HG02884 (cell line): ENCODE data around the gene VPS26B.
"Not testable (repeated sequence)": the region's sequence is repeated elsewhere in the genome, so short reads cannot be mapped to it uniquely, and the experiment has no call there.

Experiments used
- ATAC-seq: cut with Tn5 transposase; IDR thresholded peaks from one replicate; pipeline ENCODE4 v1.9.1; 2021; ENCODE audit warnings: mild to moderate bottlenecking, moderate library complexity; ENCODE audit not compliant: unreplicated experiment

The VPS26B gene

GRCh38 chr11:134278356-134278755 lies 53.9 kb downstream of the VPS26B start:
- no peak for ATAC-seq

DNA sequence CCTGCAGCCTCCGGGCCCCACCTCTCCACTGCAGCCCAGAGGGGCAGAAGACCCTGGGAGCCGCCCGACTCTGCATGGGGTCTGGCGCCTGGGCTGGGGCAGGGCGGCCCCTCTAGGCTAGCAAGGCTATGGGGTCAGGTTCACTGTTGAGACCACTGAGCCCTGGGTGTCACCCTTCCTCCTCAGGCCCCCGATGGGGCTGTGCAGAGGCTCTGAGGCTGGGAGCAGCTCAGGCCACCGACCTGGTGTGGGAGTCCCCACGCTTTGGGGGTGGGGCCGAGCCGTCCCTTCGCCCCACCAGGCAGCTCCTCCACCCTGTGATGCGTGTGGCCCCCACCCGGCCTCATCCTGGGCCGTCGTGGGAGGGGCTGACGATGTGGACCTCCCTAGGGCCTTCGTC lies 57.2 kb downstream of the VPS26B start:
- ATAC-seq: not testable (repeated sequence)

- no peak for ATAC-seq
Observed at GRCh38 chr11:134282121-134283045, 57.9 kb downstream of the VPS26B start.

GRCh38 chr11:134283461-134284230 lies 59.2 kb downstream of the VPS26B start:
- no peak for ATAC-seq

GRCh38 chr11:134284349-134284748 lies 59.9 kb downstream of the VPS26B start:
- not testable (repeated sequence) for ATAC-seq

DNA sequence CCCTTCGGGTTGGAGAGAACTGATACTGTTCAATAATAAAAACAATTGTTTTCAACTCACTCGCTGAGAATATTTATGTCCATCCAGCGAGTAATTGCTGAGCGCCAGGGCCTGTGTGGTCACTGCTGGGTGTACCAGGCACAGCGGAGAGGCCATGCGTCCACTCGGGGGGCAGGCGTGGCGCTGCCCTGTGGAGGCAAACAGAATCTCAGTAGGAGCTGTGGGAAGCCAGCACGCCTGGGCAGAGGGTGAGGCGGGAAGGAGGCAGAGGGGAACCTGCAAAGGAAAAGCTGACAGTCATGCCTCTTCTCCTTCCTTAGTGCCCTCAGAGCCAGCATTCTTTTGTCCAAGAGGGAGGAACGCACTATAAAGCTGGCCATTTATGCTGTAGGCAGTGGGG lies 63.1 kb downstream of the VPS26B start:
- no peak for ATAC-seq

DNA sequence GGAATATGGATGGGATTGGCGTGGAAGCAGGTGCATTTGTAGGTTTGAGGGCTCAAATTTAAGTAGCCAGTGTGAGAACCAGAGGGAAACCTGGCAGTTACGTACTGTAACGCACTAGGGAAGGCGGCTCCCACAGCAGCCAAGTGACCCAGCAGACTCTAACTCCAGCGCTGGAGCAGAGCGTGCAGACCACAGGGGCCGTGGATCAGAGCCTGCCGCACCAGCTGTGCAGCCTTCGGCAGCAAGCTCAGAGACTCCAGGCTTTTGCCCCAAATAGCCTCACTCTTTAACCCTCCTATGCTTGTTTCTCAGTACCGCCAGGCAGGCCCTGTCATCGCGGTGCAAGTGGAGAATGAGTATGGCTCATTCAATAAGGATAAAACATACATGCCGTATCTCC lies 64.0 kb downstream of the VPS26B start:
- ATAC-seq: no peak

- no peak for ATAC-seq
Observed at GRCh38 chr11:134289167-134289566, 64.7 kb downstream of the VPS26B start.

DNA sequence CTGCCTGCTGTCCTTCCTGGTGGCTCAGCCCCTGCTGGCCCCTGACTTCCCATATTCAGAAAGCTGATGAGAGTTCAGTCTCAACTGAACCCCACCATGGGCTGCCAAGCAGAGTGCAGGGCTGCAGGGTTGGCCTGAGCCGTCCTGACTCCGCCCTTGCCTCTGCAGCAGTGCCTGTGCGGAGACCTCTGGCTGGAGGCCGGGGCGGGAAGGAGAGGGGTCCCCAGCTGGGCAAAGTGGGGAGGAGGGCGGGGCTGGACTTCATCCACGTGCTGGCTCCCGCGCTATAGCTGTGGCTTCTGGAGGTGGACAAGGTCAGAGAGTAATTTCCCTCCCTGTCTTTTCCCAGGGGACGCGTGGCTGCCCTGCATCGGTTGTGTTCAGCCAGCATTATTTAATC lies 65.3 kb downstream of the VPS26B start:
- ATAC-seq: no peak

GRCh38 chr11:134290646-134291045 lies 66.2 kb downstream of the VPS26B start:
- ATAC-seq: no peak

- ATAC-seq: no peak
Observed at GRCh38 chr11:134291196-134291595, 66.7 kb downstream of the VPS26B start.

- no peak for ATAC-seq
Observed at GRCh38 chr11:134292661-134293060, 68.2 kb downstream of the VPS26B start.

DNA sequence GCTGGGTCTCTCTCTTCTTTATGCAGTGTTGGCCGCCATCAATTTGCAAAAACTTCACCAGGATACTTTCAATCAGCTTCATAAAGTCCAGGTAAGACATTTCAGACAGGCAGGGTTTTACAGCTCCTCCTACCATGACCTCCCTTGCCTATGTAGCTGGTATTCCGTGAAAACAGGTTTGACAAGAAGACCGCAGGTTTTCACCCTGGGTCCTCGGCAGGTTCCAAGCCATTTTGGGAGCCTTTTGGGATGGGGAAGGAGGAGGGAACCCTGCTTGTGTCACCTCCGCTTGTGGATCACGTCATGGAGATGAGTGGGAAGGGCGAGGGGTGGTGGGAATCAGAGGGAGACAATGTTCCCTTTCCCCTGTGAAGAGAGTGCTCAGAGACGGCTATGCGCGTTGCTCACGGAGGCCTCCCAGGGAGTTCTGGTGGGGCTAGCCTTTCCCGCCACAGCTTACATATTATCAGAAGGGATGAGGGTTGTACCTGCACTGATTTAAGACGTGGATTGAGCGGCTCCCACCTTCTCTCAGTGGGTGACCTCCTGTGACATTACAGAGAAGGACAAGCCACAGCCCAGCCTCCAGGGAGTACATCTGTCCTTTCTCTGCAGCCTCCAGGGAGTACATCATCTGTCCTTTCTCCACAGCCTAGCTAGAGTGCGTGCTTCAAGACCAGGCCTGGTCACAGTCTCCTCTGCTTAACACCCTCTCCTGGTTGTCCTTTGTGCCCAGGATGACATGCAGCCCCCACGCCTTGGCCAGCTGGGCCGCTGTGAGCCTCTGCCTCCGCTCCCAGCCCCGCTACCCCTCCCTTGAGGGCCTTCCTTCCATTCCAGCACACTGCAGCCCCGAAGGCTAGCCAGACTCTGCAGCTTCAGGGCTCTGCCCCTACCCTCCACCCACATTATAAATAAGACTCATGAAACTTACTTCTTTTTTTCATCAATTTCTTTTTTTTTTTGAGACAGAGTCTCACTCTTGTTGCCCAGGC lies 68.9 kb downstream of the VPS26B start:
- no peak for ATAC-seq

DNA sequence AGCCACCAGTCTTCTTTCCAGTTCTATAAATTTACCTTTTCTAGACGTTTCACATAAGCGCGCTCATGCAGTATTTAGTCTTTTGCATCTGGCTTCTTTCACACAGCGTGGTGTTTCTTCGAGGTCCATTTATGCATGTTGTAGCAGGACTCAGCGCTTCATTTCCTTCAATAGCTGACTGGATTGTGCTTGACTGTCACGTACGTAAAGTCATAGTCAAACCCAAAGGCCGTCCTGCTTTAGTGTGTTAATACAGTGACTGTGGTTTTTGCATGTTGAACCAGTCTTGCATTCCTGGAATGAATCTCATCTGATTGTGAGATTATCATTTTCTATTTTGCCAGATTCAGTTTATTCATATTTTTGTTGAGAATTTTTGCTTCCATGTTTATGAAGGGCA lies 70.2 kb downstream of the VPS26B start:
- no peak for ATAC-seq
